GM10266 (cell line): Measurements from ENCODE around the gene INPP5A.
"Not testable (repeated sequence)": the region's sequence is repeated elsewhere in the genome, so short reads cannot be mapped to it uniquely, and the experiment has no call there.

ENCODE experiments used
- DNase-seq: peaks from one replicate; pipeline ENCODE4 v3.0.0; 2012; ENCODE audit errors: extremely low spot score
- TF ChIP-seq, protein P1 (sequence below): IDR thresholded peaks from 2 replicates; pipeline ENCODE4 v1.5.1; 2012; ENCODE audit warnings: mild to moderate bottlenecking, low read depth; ENCODE audit not compliant: control insufficient read depth, insufficient read depth; ENCODE audit errors: missing control alignments

The INPP5A gene

DNA sequence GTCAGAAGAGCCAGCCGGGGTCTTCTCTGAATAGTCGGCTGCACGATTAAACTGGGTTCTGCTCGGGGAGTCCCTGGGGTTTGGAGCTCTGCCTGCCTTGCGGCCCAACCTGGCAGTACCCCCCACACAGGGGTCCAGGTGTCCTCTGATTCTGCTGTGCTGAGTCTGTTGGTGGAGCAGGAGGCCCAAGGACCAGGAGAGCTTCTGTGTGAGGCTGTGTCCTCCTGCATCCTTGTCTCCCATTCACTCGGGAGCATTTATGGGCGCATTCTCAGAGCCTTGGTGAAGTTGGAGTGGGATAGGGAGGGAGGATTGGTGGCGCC is 14.2 kb downstream of the INPP5A start:
- TF ChIP-seq, protein P1, sequence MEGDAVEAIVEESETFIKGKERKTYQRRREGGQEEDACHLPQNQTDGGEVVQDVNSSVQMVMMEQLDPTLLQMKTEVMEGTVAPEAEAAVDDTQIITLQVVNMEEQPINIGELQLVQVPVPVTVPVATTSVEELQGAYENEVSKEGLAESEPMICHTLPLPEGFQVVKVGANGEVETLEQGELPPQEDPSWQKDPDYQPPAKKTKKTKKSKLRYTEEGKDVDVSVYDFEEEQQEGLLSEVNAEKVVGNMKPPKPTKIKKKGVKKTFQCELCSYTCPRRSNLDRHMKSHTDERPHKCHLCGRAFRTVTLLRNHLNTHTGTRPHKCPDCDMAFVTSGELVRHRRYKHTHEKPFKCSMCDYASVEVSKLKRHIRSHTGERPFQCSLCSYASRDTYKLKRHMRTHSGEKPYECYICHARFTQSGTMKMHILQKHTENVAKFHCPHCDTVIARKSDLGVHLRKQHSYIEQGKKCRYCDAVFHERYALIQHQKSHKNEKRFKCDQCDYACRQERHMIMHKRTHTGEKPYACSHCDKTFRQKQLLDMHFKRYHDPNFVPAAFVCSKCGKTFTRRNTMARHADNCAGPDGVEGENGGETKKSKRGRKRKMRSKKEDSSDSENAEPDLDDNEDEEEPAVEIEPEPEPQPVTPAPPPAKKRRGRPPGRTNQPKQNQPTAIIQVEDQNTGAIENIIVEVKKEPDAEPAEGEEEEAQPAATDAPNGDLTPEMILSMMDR = no peak

DNA sequence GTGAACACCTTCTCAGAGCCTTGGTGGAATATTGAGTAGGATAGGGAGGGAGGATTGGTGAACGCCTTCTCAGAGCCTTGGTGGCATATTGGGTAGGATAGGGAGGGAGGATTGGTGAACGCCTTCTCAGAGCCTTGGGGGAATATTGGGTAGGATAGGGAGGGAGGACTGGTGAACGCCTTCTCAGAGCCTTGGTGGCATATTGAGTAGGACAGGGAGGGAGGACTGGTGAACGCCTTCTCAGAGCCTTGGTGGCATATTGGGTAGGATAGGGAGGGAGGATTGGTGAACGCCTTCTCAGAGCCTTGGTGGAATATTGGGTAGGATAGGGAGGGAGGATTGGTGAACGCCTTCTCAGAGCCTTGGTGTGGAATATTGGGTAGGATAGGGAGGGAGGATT is 15.0 kb downstream of the INPP5A start:
- DNase-seq = not testable (repeated sequence)

More for the DNA sequence above, 14.2 kb downstream of the INPP5A start:
- DNase-seq = no peak

DNA sequence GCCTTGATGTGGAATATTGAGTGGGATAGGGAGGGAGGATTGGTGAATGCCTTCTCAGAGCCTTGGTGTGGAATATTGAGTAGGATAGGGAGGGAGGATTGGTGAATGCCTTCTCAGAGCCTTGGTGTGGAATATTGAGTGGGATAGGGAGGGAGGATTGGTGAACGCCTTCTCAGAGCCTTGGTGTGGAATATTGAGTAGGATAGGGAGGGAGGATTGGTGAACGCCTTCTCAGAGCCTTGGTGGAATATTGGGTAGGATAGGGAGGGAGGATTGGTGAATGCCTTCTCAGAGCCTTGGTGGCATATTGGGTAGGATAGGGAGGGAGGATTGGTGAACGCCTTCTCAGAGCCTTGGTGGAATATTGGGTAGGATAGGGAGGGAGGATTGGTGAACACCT is 16.0 kb downstream of the INPP5A start:
- DNase-seq = not testable (repeated sequence)

DNA sequence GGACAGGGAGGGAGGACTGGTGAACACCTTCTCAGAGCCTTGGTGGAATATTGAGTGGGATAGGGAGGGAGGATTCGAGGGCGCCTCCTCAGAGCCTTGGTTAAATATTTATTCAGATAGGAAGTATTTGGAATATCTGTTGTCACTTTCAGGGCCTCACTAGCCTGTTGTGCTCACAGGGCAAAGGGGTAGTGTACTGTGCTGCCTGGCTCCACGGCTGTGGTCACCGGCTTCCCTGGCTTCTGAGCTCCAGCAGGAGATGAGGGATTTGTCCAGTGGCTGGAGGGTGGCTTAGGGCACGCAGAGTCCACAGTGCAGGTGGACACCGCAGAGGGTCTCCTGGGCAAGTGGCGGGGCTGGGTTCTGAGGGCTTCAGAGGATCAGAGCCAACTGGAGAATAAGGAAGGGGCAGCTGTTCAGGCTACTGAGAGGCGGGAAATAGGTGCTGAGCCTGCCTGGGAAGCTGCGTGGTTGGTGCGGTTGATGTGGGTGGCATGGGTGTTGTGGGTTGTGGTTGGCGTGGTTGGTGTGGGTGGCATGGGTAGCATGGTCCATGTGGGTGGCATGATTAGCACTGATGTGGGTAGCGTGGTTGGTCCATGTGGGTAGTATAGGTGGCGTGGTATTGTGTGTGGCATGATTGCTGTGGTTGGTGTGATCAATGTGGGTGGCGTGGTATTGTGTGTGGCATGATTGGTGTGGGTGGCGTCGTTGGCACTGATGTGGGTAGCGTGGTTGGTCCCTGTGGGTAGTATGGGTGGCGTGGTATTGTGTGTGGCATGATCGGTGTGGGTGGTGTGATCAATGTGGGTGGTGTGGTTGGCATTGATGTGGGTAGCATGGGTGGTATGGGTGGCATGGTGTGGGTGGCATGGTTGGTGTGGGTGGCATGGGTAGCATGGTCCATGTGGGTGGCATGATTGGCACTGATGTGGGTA is 16.7 kb downstream of the INPP5A start:
- TF ChIP-seq, protein P1 = no peak
- DNase-seq = no peak

DNA sequence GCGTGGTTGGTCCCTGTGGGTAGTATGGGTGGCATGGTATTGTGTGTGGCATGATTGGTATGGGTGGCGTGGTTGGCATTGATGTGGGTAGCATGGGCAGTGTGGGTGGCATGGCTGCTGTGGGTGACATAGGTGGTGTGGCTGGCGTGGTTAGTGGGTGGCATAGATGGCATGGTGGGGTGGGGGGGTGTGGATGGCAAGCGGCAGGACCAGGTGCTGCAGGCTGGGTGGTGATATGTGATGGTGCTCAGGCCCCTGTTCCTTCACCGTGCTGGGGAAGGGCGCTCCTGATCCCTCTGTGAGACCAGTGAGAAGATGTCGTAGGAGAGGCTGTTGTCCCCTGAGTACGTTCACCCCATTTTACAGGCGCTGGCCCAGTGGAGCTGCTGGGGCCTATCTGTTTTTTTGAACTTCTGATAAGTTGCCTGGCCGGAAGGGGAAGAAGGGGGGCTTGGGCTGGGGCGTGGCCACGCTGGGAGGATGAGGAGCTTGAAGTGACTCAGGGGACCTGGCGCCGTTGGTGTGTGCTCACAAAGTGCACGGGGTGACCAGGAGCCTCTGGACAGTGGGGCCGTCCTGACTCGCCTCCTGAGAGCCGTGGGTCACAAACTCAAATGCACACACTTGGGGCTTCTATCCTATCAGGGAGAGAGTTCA is 17.5 kb downstream of the INPP5A start:
- DNase-seq = no peak
- TF ChIP-seq, protein P1 = no peak

DNA sequence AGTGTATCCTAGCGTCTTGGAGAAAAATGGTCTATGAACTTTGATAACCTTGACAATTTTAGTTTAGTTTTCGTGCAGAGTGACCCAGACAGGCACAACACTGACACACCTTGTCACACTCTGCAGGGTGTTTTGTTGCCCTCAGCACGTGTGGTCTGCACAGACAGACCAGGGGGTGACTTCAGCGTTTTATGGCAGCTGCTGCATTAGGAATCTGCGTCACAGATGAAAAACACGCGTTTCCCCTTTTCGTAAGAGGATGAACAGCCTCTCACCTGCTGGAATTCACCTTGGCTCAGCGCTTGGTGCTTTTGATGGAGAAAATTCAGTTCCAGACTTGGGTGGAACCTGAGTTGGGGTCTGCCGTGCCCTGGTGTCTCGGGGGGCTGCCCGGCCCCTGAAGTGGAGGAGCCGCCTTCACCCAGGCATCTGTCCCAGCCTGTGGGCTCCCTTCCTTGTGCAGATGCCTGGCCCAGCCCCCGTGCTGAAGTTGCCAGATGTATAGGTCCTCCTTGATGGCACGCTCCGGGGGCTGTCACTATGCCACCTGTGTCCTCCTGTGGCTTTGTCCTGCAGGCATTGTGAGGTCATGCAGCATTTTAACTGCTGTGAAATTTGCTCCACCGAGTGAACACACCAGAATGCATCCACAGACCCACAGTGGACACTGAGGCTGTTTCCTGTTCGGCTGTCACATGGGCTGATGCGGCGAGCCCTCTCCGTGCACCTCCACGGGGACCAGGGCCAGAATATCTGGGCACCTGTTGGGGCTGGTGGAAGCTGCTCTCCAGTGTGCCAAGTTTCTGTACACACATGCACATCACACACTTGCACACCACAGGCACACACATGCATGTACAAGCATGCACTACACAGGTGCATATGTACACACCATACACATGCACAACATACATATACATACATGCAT is 18.3 kb downstream of the INPP5A start:
- TF ChIP-seq, protein P1 = no peak
- DNase-seq = no peak

DNA sequence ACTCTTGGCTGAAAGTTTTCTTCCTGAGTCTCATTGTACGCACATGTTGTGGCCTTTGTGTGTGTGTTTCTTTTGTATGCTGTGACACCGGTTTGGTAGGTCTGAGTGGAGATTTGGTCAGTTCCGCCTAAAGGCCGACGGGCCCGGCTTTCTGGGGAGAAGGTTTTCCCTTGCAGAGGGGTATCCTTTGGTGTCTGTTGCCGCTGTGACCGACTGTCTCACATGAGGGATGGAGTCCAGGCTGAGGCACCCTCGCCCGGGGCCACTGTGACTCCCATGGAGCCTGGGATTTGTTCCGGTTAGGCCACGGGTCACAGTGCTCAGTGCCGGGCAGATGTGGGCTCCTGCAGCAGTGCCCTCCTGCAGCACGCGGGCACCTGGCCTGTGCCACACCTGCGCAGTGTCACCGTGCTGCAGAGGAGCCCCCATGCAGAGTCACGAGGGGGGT is 19.4 kb downstream of the INPP5A start:
- DNase-seq = no peak
- TF ChIP-seq, protein P1 = no peak
